ENCODE measurements around the gene RELB. TPM values are rescaled to one million over a fixed set of nuclear protein-coding genes. Genes with fewer than 3 reads are reported as not detected.

RELB gene
- total and polyA plus RNA-seq, 10 of the 15 experiments (the other 5 are each of a cell fraction or from before 2014, with no cell fraction given): 0.66 to 43.8 (median 12.8) TPM

- ChIA-PET RAD21 (ENCODE audit: unreplicated experiment) (interaction anchor here (0.6 to 2.0 kb wide), 10 partner anchors 9 to 103 kb away, joined by 3 to 7 read pairs (median 4); partner anchors contain the start of genes BLOC1S3 and TRAPPC6A), SMC1A (ENCODE audit: uncharacterized antibody, unreplicated experiment) (interaction anchor here (1.0 to 2.0 kb wide), 6 partner anchors 16 to 103 kb away, joined by 3 to 7 read pairs (median 4); partner anchors contain the start of genes BLOC1S3 and TRAPPC6A), POLR2A (interaction anchor here (0.5 to 2.5 kb wide), 15 partner anchors 9 to 381 kb away, joined by 3 to 12 read pairs (median 4); partner anchors contain the start of genes BLOC1S3, CLASRP, CLPTM1 and PPP1R37), CTCF (interaction anchor here (0.8 to 2.4 kb wide), 10 partner anchors 15 to 124 kb away, joined by 3 to 14 read pairs (median 4); partner anchors contain the start of genes BLOC1S3 and TRAPPC6A)
- H3K4me1 ChIP-seq (ENCODE audit: control insufficient read depth, insufficient read depth, low read length): peaks cover 21% of the 10 kb centered on the region
- intact Hi-C loops (cut with micrococcal nuclease; ENCODE audit: unreplicated experiment): loop anchor here (5.0 to 10.0 kb wide), 3 partner anchors 62 to 399 kb away; partner anchors contain the start of genes BLOC1S3 and TRAPPC6A
- ATAC-seq (peak; percentile 83), DNase-seq (ENCODE audit: low read depth, low spot score) (peak; percentile 80), FAIRE-seq (peak; percentile 78)
- peak overlapping the region; percentile 7; the same call in 1 of the 2 replicates for H2AFZ ChIP-seq (ENCODE audit: control insufficient read depth, low read depth, low read length)
- in situ Hi-C loops (cut with MboI): no loop called here
- peak overlapping the region; percentile 88 for H3K9ac ChIP-seq (ENCODE audit: control insufficient read depth, insufficient read depth, low read length)
- peak overlapping the region; percentile 87 for H3K27ac ChIP-seq (ENCODE audit: control insufficient read depth, insufficient read depth)
- H3K9me3 ChIP-seq (replicated peaks; ENCODE audit: control insufficient read depth, insufficient read depth, low read length): no peaks in the 10 kb centered on the region
- peak overlapping the region; percentile 100 for H3K4me3 ChIP-seq
- WGBS (ENCODE audit: insufficient coverage, insufficient replicate concordance, low lambda C conversion rate, missing lambda C conversion rate): 3% methylated on average over 15 of the region's 26 CpGs
- no peaks in the 10 kb centered on the region for H3K27me3 ChIP-seq (replicated peaks in 1 of 2; ENCODE audit: control insufficient read depth in 2 of 2, insufficient read depth in 2 of 2, low read length in 1 of 2)
- H4K20me1 ChIP-seq (ENCODE audit: control insufficient read depth, insufficient read depth): no peaks in the 10 kb centered on the region; the same call in 1 of the 2 replicates
- peaks cover 7 to 17% of the 10 kb centered on the region in 2 experiments; a peak in 3 of 4 replicates for H3K36me3 ChIP-seq (ENCODE audit: control insufficient read depth in 2 of 2, insufficient read depth in 2 of 2, low read length in 1 of 2)
- H3K4me2 ChIP-seq (ENCODE audit: control insufficient read depth, insufficient read depth): peak overlapping the region; percentile 92
- BruUV-seq (replicated peaks): no TSS peak
- H3K79me2 ChIP-seq (ENCODE audit: control insufficient read depth, insufficient read depth, low read length): peaks cover 57% of the 10 kb centered on the region
- TF ChIP-seq ZNF622 (IDR thresholded peaks at IDR 0.05) (no peak), RB1 (IDR thresholded peaks at IDR 0.05; ENCODE audit: borderline replicate concordance) (no peak), ASH2L (IDR thresholded peaks at IDR 0.05; ENCODE audit: borderline replicate concordance, low read depth) (0 out of 2 replicates have a peak, but pooled peaks have one; percentile 5), RAD21 (IDR thresholded peaks at IDR 0.05; ENCODE audit: insufficient read depth, low read depth, low read length) (no peak), MXI1 (IDR thresholded peaks at IDR 0.05; ENCODE audit: low read depth, low read length) (peak; percentile 61), SUZ12 (IDR thresholded peaks at IDR 0.05; ENCODE audit: unreplicated experiment) (no peak), CEBPB (IDR thresholded peaks at IDR 0.05; ENCODE audit: borderline replicate concordance in 1 of 2, low read depth in 2 of 2, low read length in 2 of 2) (no peak), YY1 (IDR thresholded peaks at IDR 0.05; ENCODE audit: low read depth, low read length) (peak; percentile 44; the same call in 1 of the 2 replicates)
- TF ChIP-seq, protein P1, sequence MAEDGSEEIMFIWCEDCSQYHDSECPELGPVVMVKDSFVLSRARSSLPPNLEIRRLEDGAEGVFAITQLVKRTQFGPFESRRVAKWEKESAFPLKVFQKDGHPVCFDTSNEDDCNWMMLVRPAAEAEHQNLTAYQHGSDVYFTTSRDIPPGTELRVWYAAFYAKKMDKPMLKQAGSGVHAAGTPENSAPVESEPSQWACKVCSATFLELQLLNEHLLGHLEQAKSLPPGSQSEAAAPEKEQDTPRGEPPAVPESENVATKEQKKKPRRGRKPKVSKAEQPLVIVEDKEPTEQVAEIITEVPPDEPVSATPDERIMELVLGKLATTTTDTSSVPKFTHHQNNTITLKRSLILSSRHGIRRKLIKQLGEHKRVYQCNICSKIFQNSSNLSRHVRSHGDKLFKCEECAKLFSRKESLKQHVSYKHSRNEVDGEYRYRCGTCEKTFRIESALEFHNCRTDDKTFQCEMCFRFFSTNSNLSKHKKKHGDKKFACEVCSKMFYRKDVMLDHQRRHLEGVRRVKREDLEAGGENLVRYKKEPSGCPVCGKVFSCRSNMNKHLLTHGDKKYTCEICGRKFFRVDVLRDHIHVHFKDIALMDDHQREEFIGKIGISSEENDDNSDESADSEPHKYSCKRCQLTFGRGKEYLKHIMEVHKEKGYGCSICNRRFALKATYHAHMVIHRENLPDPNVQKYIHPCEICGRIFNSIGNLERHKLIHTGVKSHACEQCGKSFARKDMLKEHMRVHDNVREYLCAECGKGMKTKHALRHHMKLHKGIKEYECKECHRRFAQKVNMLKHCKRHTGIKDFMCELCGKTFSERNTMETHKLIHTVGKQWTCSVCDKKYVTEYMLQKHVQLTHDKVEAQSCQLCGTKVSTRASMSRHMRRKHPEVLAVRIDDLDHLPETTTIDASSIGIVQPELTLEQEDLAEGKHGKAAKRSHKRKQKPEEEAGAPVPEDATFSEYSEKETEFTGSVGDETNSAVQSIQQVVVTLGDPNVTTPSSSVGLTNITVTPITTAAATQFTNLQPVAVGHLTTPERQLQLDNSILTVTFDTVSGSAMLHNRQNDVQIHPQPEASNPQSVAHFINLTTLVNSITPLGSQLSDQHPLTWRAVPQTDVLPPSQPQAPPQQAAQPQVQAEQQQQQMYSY (CRISPR knock-in tag; IDR thresholded peaks at IDR 0.05): no peak
- TF ChIP-seq, protein P2, sequence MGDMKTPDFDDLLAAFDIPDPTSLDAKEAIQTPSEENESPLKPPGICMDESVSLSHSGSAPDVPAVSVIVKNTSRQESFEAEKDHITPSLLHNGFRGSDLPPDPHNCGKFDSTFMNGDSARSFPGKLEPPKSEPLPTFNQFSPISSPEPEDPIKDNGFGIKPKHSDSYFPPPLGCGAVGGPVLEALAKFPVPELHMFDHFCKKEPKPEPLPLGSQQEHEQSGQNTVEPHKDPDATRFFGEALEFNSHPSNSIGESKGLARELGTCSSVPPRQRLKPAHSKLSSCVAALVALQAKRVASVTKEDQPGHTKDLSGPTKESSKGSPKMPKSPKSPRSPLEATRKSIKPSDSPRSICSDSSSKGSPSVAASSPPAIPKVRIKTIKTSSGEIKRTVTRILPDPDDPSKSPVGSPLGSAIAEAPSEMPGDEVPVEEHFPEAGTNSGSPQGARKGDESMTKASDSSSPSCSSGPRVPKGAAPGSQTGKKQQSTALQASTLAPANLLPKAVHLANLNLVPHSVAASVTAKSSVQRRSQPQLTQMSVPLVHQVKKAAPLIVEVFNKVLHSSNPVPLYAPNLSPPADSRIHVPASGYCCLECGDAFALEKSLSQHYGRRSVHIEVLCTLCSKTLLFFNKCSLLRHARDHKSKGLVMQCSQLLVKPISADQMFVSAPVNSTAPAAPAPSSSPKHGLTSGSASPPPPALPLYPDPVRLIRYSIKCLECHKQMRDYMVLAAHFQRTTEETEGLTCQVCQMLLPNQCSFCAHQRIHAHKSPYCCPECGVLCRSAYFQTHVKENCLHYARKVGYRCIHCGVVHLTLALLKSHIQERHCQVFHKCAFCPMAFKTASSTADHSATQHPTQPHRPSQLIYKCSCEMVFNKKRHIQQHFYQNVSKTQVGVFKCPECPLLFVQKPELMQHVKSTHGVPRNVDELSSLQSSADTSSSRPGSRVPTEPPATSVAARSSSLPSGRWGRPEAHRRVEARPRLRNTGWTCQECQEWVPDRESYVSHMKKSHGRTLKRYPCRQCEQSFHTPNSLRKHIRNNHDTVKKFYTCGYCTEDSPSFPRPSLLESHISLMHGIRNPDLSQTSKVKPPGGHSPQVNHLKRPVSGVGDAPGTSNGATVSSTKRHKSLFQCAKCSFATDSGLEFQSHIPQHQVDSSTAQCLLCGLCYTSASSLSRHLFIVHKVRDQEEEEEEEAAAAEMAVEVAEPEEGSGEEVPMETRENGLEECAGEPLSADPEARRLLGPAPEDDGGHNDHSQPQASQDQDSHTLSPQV (IDR thresholded peaks at IDR 0.05): no peak
- TF ChIP-seq, protein P3, sequence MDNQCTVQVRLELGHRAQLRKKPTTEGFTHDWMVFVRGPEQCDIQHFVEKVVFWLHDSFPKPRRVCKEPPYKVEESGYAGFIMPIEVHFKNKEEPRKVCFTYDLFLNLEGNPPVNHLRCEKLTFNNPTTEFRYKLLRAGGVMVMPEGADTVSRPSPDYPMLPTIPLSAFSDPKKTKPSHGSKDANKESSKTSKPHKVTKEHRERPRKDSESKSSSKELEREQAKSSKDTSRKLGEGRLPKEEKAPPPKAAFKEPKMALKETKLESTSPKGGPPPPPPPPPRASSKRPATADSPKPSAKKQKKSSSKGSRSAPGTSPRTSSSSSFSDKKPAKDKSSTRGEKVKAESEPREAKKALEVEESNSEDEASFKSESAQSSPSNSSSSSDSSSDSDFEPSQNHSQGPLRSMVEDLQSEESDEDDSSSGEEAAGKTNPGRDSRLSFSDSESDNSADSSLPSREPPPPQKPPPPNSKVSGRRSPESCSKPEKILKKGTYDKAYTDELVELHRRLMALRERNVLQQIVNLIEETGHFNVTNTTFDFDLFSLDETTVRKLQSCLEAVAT (IDR thresholded peaks at IDR 0.05): peak; percentile 69; the same call in 1 of the 2 replicates
Observed at GRCh38 chr19:45075301-45076028, 74.2 kb downstream of the RELB start.
